OCI-LY3 (cell line): ENCODE measurements around the gene POLR2E.

Experiments
- EZH2phosphoT487 ChIP-seq: fragments of 200-600 bp; shearing (Covaris generic); IDR thresholded peaks from 2 replicates; pipeline ENCODE4 v1.6.1; 2018; ENCODE audit warnings: antibody characterized with exemption, mixed run types, low read depth
- TF ChIP-seq, protein P1 (sequence below): fragments of 200-600, 300-600 bp; sonication (generic); IDR thresholded peaks from 2 replicates; pipeline ENCODE4 v1.5.1; 2014; ENCODE audit warnings: antibody characterized with exemption, low read length, low read depth

DNA sequence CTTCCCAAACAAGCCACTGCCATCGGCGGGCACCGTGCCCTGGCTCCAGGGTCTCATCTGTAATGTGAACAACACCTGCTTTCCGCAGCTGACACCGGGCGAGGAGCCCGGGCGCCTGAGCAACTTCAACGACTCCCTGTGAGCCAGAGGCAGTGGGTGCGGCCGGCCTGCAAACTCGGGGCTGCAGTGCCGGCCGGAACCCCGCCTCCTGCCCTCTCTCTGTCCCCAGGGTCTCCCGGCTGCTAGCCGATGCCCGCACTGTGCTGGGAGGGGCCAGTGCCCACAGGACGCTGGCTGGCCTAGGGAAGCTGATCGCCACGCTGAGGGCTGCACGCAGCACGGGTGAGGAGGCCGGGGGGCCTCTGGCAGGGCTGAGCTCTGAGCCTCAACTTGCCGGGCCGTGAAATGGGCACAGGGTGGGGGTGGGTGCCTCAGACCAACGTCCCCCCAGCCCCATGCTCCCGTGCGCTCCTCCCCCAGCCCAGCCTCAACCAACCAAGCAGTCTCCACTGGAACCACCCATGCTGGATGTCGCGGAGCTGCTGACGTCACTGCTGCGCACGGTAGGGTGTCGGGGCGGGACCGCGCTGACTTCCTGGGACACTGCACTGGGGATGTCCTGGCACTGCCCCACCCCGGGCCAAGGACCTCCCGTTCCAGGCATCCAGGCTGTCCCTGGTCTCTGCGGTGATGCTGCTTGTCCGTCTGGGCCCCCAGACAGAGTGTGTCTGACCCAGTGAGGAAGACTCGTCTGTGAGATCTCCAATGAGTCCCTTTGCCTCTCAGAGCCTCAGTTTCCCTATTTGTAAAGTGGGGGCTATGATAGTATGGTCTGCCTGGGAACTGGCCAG, 53.1 kb downstream of the POLR2E start:
- TF ChIP-seq, protein P1, sequence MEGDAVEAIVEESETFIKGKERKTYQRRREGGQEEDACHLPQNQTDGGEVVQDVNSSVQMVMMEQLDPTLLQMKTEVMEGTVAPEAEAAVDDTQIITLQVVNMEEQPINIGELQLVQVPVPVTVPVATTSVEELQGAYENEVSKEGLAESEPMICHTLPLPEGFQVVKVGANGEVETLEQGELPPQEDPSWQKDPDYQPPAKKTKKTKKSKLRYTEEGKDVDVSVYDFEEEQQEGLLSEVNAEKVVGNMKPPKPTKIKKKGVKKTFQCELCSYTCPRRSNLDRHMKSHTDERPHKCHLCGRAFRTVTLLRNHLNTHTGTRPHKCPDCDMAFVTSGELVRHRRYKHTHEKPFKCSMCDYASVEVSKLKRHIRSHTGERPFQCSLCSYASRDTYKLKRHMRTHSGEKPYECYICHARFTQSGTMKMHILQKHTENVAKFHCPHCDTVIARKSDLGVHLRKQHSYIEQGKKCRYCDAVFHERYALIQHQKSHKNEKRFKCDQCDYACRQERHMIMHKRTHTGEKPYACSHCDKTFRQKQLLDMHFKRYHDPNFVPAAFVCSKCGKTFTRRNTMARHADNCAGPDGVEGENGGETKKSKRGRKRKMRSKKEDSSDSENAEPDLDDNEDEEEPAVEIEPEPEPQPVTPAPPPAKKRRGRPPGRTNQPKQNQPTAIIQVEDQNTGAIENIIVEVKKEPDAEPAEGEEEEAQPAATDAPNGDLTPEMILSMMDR: no peak
- TF ChIP-seq EZH2phosphoT487: no peak
